Measurements from ENCODE around the gene CTNND2.
"Not testable (repeated sequence)": the region's sequence is repeated elsewhere in the genome, so short reads cannot be mapped to it uniquely, and the experiment has no call there.

Gene CTNND2

DNA sequence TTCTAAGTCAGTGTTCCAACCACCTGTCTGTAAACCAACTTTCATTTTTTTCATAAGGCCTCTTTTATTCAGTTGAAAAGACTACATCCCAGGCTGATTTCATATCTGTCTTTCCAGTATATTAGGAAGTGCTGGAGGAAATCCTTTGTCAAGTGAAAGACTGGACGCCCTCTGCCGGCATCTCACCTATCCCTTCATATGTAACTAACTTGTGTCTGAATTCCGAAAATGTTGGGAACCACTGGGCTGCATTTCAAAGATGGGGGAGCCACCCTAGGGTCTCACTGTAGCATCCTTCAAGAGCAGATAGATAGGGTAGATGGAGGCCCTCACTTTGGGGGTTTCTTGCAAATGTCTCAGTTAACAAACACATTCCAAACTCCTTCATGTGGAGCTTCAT is 569.8 kb downstream of the CTNND2 start:
- DNase-seq (ENCODE audit: low read depth in 1 of 2, low spot score in 1 of 2), result no peak

DNA sequence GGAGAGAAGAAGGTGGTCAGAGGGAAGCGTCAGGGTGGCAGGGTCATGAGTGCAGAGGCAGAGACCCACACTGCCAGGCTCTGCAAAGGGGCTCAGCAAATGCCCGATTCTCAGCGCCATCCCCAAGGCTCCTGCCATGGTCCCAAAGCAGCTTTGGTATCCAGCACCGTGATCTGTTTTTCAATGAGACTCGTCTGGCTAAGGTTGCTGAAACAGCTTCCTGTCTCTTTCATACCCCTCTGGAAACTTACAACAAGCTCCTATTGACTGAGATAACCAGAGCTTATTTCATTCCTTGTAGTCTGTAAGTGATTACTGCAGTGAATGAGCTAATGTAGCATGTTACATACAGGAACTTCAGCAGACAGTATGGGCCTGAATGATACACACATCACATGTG is 574.6 kb downstream of the CTNND2 start:
- DNase-seq (ENCODE audit: low read depth in 1 of 2, low spot score in 1 of 2), result no peak

DNA sequence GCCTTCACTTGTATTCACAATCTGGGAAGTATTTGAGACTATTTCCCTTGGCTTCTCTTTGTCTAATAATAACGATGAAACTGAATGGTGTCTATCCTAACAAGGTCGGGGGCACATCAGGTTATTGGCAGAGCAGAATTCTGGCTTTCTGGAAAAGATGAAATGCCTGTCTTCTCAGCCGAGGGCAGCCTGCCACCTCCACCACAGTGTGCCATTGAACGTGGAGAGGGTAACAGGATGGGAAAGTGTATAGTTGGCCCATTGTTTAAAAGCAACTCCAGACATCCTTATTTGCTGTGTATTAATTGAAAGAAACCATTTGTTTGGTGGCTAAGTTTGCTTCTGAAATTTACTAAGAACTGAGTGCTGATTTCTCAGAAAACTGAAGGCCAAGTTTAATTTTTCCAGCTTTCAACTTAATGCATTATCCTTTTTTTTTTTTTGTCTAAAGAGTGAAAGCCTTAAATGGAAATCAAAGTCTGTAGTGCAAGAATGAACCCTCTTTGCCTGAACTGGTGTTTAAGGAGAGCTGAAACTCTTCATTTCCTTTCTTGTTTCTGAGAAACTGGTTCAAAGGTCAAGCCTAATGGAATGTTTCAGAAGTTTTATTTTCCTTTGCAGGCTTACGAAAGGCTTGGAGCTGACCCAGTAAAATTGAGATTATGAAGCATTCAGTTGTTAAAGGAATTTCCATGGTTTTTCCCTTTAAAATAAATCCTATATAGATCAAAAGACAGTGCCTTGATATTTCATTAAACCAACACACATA is 579.5 kb downstream of the CTNND2 start:
- no peak for DNase-seq (ENCODE audit: low read depth in 1 of 2, low spot score in 1 of 2)

DNA sequence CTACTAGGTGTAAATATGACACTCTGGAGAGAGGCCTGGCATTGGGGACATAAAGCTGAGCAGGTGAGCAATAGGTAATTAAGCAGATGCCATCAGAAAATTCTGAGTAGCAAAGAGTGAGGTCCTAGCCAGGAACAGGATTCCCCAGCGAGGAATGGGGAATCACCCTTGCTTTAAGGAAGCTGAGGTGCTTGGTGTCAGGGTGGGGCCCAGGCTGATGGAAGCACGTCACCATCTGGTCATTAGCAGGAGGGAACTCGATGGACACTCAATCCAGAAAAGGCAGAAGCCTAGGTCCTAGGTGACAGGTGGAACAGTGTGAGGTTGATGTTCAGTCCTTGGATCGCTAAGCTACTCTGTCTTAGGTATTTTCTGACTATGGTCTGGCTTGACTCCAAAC is 580.5 kb downstream of the CTNND2 start:
- no peak for DNase-seq (ENCODE audit: low read depth in 1 of 2, low spot score in 1 of 2)

DNA sequence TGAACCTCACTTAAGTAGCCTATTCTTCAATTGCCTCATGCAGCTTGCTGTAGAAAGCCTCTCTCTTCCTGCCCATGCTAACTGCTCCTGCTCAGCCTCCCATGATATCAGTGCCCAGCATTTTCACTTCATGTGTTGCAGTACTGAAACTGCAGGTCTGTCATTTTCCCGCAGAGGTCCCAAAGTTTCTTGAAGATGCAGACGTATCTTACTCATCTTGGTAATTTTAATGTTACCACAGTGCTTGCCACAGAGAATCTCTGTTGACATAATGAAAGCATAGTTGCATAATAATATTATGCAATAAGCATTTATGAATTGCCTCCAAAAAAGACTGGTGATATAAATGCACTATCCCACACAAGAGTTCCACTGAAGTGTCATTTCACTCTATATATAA is 582.1 kb downstream of the CTNND2 start:
- DNase-seq (ENCODE audit: low read depth in 1 of 2, low spot score in 1 of 2), result no peak

DNA sequence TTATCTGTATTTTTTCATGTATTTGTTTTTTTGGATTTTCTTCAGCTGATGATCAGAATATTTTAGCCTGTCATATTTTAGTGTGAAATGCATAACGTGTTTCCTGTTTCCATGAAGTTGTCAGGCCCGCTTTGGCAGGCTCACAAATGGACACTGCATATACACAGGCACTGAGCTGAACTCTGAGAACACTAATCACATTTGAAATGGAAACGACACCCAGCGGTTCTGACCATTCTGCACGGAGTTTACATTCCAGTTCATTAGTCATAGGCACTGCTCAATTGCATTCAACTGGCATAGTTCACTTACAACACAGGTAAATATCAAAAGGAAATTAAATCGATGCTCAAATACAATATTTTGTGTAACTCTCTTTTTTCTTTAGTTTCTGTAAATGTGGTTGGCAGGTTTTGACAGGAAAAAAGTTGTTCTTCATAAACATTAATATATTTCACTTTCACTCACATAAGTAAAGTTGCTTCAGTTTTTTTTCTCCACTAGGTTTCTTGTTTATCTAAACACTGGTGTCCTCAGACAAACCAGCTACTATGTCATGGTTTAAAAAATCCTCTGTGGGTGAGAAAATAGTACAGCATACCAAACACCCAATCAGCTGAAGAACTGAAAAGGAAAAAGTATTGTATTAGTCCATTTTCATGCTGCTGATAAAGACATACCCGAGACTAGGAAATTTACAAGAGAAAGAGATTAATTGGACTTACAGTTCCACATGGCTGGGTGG is 584.2 kb downstream of the CTNND2 start:
- DNase-seq (ENCODE audit: low read depth in 1 of 2, low spot score in 1 of 2), result no peak

DNA sequence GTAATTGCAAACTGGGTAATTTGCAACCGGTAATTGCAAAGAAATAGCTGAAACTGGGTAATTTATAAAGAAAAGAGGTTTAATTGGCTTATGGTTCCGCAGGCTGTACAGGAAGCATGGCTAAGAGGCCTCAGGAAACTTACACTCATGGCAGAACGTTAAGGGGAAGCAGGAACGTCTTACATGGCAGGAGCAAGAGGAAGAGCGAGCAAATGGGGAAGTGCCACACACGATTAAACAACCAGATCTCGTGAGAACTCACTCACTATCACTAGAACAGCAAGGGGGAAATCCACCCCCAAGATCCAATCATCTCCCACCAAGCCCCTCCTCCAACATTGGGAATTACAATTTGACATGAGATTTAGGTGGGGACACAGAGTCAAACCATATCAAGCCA is 590.6 kb downstream of the CTNND2 start:
- DNase-seq (ENCODE audit: low read depth in 1 of 2, low spot score in 1 of 2), result not testable (repeated sequence)

DNA sequence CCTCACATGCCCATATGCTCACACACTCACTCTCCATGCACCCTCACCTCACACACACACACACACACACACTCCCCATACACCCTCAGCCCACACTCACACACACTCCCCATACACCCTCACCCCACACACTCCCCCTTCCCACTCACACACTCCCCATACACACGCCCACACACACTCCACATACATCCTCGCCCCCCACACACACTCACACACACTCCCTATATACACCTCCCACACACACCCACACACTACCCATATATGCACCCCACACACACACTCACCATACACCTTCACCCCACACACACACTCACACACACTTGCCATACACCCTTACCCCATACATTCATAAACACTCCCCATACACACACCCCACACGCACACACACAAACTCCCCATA is 592.5 kb downstream of the CTNND2 start:
- DNase-seq (ENCODE audit: low read depth in 1 of 2, low spot score in 1 of 2), result no peak

DNA sequence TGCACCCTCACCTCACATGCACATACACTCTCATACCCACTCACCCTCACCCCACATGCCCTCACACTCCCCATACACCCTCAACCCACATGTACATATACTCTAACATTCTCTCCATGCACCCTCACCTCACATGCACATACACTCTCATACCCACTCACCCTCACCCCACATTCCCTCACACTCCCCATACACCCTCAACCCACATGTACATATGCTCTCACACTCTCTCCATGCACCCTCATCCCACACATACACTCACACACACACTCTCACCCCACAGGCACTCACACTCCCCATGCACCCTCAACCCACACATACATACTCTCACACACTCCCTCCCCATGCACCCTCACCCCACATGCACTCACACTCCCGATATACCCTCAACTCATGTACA is 593.0 kb downstream of the CTNND2 start:
- no peak for DNase-seq (ENCODE audit: low read depth in 1 of 2, low spot score in 1 of 2)

DNA sequence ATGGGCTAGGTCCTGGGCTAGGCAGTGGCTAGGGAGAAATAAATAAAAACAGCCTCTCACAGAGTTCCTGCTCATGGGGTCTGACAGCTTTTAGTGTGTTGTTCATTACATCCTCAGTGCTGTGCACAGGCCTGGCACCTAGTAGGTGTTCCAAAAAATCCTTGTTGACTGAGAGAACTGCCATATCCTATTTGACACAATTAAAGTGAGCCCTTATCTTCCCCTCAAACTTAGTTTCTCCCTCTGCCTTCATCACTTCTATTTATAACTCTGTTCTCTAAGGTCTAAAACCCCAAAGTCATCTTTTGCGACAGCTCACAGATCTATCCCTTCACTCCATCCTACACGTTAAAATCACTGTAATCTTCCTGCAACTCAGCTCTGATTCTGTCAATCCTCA is 594.1 kb downstream of the CTNND2 start:
- no peak for DNase-seq (ENCODE audit: low read depth in 1 of 2, low spot score in 1 of 2)

DNA sequence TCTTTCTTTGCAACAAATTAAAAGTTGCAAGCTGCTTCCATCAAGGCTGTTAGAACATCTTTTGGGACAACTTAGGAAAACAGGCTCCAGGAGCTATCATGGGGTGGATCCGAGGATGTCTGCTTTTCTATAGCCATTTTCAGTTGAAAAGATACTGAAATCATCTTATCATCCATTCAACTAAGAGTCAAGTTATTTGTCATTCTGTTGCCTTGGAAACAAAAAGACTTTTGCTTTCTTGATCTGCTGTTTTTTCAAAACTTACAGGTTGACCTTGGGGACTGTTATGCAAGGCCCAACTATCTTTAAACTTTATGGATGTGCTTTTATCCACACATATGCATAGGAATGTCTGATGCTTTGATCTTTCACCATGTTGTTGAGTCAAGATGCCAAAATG is 597.9 kb downstream of the CTNND2 start:
- no peak for DNase-seq (ENCODE audit: low read depth in 1 of 2, low spot score in 1 of 2)

DNA sequence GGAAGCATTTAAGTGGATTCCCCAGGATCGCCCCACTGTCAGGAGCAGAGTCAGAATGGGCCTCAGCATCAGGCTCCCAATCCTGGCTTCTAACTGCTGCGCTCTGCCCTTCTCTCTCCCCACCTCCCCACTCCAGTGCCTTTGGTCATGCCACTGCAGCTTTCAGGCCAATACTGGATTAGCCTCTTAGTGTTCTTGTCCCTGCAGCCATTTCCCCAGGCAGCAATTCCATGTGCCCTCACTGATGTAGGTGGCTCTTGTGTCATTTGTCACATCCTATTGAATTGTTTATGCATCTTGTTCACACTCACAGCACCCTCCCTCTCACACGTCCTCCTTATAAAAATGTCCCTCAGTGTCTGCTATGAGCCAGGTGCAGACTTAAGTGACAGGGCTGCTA is 599.0 kb downstream of the CTNND2 start:
- DNase-seq (ENCODE audit: low read depth in 1 of 2, low spot score in 1 of 2), result no peak

DNA sequence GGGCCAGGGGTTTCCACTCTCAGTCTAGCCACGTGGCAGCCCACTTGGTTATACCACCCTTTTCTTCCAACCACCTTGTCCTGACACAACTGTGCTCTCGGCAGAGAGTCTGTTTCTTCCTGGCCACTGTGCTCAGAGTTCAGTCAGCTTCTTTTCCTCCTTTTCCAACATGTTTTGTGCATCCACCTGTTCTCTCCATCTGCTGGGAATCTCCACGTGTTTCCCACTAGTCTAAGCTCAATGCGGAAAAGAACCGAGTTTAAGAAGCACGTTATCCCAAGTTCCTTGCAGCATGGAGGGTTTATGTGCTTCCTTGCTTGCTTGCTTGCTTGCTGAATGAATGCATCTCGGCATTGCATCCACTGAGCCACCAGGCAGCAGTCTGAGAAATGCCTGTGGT is 599.6 kb downstream of the CTNND2 start:
- no peak for DNase-seq (ENCODE audit: low read depth in 1 of 2, low spot score in 1 of 2)

DNA sequence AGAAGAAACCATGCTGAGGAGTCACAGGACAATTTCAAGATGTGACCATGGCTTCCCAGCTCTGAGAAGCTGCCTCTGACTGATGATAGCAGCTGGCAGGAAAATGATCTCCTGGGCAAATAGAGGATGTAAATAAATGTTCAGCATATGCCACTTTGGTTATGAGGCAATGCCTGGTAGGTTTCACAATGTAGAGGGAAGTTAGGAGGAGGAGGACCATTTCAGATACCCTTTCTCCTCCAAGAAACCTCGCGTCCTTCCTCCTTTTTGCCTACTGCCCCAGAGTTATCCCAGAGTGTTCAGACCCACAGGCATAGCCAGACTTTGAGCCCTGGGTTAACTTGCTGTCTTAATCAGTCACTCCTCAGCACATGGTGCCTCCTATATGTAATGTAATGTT is 601.6 kb downstream of the CTNND2 start:
- DNase-seq (ENCODE audit: low read depth in 1 of 2, low spot score in 1 of 2), result no peak

DNA sequence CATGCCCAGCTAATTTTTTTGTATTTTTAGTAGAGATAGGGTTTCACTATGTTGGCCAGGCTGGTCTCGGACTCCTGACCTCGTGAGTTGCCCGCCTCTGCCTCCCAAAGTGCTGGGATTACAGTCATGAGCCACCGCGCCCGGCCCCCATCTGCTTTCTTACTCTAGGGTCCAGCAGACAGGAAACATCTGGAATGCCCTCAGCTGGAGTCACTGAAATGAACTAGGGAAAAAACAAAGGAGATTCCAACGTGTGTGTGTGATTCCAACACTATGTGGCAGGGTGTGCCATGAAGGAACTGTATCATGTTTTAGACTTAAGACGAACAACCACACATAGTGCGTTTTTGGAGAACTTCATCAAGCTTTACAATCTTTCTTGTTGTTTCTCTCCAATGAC is 603.1 kb downstream of the CTNND2 start:
- no peak for DNase-seq (ENCODE audit: low read depth in 1 of 2, low spot score in 1 of 2)

DNA sequence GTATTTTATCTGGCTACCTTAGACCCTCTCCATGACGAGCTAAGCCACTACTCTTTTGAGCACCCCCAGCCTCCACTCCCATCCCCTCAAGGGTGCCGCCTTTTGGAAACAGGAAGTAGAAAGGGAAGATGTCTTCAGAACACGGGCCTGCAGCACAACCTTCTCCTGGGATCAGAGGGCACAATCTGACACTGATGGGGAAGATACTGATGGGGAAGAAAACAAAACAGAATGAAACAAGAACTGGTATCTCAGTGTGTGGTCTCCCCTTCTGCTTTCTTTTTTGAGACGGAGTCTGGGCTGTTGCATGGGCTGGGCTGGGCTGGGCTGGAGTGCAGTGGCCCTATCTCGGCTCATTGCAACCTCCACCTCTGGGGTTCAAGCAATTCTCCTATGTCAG is 603.5 kb downstream of the CTNND2 start:
- DNase-seq (ENCODE audit: low read depth in 1 of 2, low spot score in 1 of 2), result no peak

DNA sequence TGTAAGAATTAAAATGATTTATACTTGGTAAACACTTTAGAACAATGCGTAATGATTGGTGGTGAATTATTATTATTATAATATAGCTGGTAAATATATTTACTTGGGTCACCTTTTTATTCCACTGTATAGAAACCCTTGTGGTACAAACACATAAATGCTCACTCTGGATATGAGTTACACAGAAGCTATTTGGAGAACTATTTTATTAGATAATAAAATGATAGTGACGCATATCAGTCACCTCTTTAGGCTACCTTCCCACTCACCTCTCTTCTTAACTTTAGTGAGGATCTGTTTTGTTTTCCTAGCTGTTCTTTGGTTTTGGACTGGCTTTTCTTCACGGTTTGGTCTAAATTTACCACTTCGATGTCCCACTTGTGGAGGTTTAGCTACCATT is 605.4 kb downstream of the CTNND2 start:
- DNase-seq (ENCODE audit: low read depth in 1 of 2, low spot score in 1 of 2), result no peak

DNA sequence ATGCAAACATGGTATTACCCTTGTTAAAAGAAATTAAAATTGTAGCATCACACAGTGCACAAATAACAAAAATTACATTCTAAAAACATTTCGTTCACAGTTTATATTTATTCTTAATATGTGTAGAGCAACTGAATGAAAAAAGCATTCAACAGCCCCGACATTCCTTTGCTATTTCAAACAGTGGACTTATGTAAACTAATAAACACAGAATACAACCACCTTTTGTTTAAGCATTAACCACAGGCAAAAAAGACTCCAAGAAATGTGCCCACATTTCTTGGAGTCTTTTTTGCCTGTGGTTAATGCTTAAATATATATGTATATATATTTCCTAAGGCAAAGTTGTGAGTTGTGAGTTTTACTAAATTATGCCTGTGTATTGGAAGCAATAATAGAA is 610.7 kb downstream of the CTNND2 start:
- DNase-seq (ENCODE audit: low read depth in 1 of 2, low spot score in 1 of 2), result no peak

DNA sequence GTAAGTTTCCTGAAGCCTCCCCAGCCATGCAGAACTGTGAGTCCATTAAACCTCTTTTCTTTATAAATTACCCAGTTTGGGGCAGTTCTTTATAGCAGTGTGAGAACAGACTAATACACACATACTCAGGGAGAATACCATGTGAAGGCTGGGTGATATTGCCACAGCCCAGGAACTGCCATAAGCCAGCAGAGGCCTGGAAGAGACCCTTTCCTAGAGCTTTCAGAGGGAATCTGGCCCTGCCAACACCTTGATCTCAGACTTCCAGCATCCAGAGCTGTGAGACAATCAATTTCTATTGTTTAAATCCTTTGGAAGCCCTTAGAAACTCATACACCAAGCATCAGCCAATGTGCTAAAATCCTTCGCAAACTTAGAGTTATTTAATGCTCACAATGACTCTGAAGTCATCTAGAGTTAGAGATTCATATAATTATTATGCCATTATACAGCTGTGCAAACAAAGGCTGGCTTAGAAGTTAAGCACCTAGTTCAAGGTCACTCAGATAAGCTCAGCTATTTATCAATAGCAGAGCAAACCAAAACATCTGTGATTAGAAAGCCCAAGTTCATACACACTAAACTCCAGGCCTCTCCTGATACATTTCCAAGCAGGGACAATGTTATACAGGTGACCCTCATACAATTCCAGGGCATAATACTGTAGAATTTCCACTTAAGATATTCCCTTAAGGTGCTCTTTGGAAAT is 611.4 kb downstream of the CTNND2 start:
- DNase-seq (ENCODE audit: low read depth in 1 of 2, low spot score in 1 of 2), result no peak

DNA sequence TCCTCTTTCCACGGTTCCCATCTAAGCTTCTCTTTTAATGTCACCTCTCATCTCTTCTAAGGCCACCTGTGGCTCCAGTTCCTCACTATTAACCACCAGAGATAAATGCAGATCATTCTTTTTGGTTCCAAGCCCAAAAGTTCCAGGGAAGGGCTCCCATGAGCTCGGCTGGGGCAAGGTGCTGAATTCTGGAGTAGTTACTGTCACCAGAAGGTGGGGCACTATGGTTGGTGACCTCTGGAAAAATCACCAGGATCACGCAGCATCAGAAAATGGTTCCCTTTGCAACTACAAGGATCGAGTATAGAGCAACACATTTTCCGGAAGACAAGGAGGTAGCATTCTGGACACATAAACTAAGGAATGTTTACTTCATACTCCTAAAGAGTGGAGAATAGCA is 614.5 kb downstream of the CTNND2 start:
- DNase-seq (ENCODE audit: low read depth in 1 of 2, low spot score in 1 of 2), result no peak

DNA sequence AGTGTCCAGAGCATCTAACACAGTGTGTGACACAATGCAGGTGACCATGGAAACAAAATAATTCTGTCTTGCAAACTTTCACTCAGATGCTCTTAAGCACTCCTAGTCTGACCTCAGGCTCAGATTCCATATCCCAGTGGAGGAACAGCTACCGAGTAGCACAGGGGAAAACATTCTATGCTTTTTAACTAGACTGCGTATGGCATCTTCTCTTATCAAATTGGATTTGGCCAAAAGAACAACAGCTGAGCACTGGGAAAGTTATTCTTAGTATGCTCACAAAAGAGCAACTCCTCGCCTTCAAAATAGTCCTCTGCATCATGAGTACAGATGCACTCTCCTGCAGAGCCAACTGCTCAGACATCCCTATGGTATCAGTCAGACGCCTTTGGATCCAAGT is 615.0 kb downstream of the CTNND2 start:
- no peak for DNase-seq (ENCODE audit: low read depth in 1 of 2, low spot score in 1 of 2)

DNA sequence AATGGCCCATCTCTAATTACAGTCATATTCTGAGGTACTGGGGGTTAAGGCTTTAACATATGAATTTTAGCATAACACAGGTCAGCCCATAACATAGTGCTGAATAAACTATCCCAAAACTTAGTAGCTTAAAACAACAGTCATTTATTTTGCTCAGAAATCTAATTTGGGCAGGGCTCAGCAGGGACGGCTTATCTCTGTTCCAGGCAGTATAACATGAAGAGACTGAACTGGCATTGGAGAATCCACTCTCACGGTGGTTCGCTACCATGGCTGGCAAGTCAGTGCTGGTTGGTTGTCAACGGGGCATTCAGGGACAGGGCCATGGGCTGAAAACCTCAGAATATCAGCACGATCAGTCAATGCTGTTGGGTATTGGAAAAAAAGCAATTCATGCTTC is 622.4 kb downstream of the CTNND2 start:
- no peak for DNase-seq (ENCODE audit: low read depth in 1 of 2, low spot score in 1 of 2)
